ENCODE measurements around the gene MLXIP. TPM values are rescaled to one million over a fixed set of nuclear protein-coding genes. Genes with fewer than 3 reads are reported as not detected.

Gene MLXIP
- total RNA-seq, 3 donors from 2014 or later = 194 to 230 (median 201) TPM

- Histone ChIP-seq H3K9me3 (no peaks in the 10 kb centered on the region), H3K4me1 (ENCODE audit: low read depth) (no peaks in the 10 kb centered on the region), H3K36me3 (ENCODE audit: low read depth) (no peaks in the 10 kb centered on the region), H3K4me3 (no peak overlapping the region)
- intact Hi-C loops (cut with DNase I, micrococcal nuclease) = no loop called here
- TF ChIP-seq CTCF (IDR thresholded peaks at IDR 0.05) = no peak
- no peak for DNase-seq
- ATAC-seq = no peak
These were observed 80.2 kb downstream of the MLXIP start for GRCh38 chr12:122158700-122159285.

GRCh38 chr12:122159882-122160281, 81.3 kb downstream of the MLXIP start:
- no peaks in the 10 kb centered on the region for H3K9me3 ChIP-seq
- no peak for ATAC-seq
- H3K4me3 ChIP-seq = no peak overlapping the region
- DNase-seq = no peak
- intact Hi-C loops (cut with DNase I, micrococcal nuclease) = no loop called here
- H3K36me3 ChIP-seq (ENCODE audit: low read depth) = no peaks in the 10 kb centered on the region
- TF ChIP-seq CTCF (IDR thresholded peaks at IDR 0.05) = no peak
- H3K4me1 ChIP-seq (ENCODE audit: low read depth) = no peaks in the 10 kb centered on the region

GRCh38 chr12:122160761-122161160, 82.2 kb downstream of the MLXIP start:
- intact Hi-C loops (cut with DNase I, micrococcal nuclease) = no loop called here
- DNase-seq (no peak), ATAC-seq (no peak)
- Histone ChIP-seq H3K36me3 (ENCODE audit: low read depth) (no peaks in the 10 kb centered on the region), H3K4me1 (ENCODE audit: low read depth) (no peaks in the 10 kb centered on the region), H3K4me3 (no peak overlapping the region), H3K9me3 (no peaks in the 10 kb centered on the region)
- TF ChIP-seq CTCF (IDR thresholded peaks at IDR 0.05) = no peak

GRCh38 chr12:122161682-122162081, 83.1 kb downstream of the MLXIP start:
- intact Hi-C loops (cut with DNase I, micrococcal nuclease) = no loop called here
- H3K4me3 ChIP-seq = no peak overlapping the region

GRCh38 chr12:122162976-122163375, 84.4 kb downstream of the MLXIP start:
- TF ChIP-seq CTCF (IDR thresholded peaks at IDR 0.05) = no peak
- H3K9me3 ChIP-seq = no peaks in the 10 kb centered on the region
- no peaks in the 10 kb centered on the region for H3K36me3 ChIP-seq (ENCODE audit: low read depth)
- intact Hi-C loops (cut with DNase I, micrococcal nuclease) = no loop called here
- no peak for ATAC-seq
- no peak overlapping the region for H3K4me3 ChIP-seq
- no peaks in the 10 kb centered on the region for H3K4me1 ChIP-seq (ENCODE audit: low read depth)
- no peak for DNase-seq

More at GRCh38 chr12:122161682-122162081, 83.1 kb downstream of the MLXIP start:
- no peak for TF ChIP-seq CTCF (IDR thresholded peaks at IDR 0.05)
- no peak for ATAC-seq
- Histone ChIP-seq H3K9me3 (no peaks in the 10 kb centered on the region), H3K4me1 (ENCODE audit: low read depth) (no peaks in the 10 kb centered on the region), H3K36me3 (ENCODE audit: low read depth) (no peaks in the 10 kb centered on the region)
- no peak for DNase-seq

Measured in mucosa of descending colon (tissue), 3 donors.